GM12865 (cell line): ENCODE measurements around the gene TDO2.

ENCODE experiments used
- DNase-seq: peaks from one replicate; pipeline ENCODE4 v3.0.0; 2010; ENCODE audit warnings: low read depth
- H3K4me3 ChIP-seq: 2 replicates; pipeline ENCODE4 v1.5.1; 2011; ENCODE audit warnings: mild to moderate bottlenecking, low read depth, low read length, control low read depth
- CTCF ChIP-seq: IDR thresholded peaks from 2 replicates; pipeline ENCODE4 v1.5.1; 2011; ENCODE audit warnings: low read length, control low read depth, low read depth, inconsistent platforms; ENCODE audit not compliant: insufficient read depth; ENCODE audit errors: missing control alignments

The TDO2 gene

GRCh38 chr4:155879767-155880166 lies 23.7 kb upstream of the TDO2 start:
- H3K4me3 ChIP-seq, result no peak overlapping the region
- no peak for DNase-seq
- no peak for TF ChIP-seq CTCF

- TF ChIP-seq CTCF, result no peak
- peak; percentile 56 for DNase-seq
- H3K4me3 ChIP-seq, result peak overlapping the region; percentile 13; the same call in 1 of the 2 replicates
Observed at GRCh38 chr4:155881555-155881954, 21.9 kb upstream of the TDO2 start.

GRCh38 chr4:155883895-155884294 lies 19.6 kb upstream of the TDO2 start:
- no peak for DNase-seq
- TF ChIP-seq CTCF, result no peak
- H3K4me3 ChIP-seq, result no peak overlapping the region

GRCh38 chr4:155885666-155886065 lies 17.8 kb upstream of the TDO2 start:
- no peak overlapping the region for H3K4me3 ChIP-seq
- no peak for DNase-seq
- TF ChIP-seq CTCF, result no peak

GRCh38 chr4:155887045-155887444 lies 16.5 kb upstream of the TDO2 start:
- DNase-seq, result no peak
- H3K4me3 ChIP-seq, result no peak overlapping the region
- no peak for TF ChIP-seq CTCF

- DNase-seq, result no peak
- no peak for TF ChIP-seq CTCF
Observed at GRCh38 chr4:155887847-155888570, 15.5 kb upstream of the TDO2 start.

More at GRCh38 chr4:155887847-155888570, 15.5 kb upstream of the TDO2 start:
- no peak overlapping the region for H3K4me3 ChIP-seq
